CD4-positive, alpha-beta T cell treated with Interleukin-15 for 4 hours (primary cell): Measurements from ENCODE around the gene APEX1.

Experiments used
- DNase-seq: peaks from one replicate; pipeline ENCODE4 v3.0.0-alpha.2; 2020; ENCODE audit warnings: low spot score

APEX1 gene

DNA sequence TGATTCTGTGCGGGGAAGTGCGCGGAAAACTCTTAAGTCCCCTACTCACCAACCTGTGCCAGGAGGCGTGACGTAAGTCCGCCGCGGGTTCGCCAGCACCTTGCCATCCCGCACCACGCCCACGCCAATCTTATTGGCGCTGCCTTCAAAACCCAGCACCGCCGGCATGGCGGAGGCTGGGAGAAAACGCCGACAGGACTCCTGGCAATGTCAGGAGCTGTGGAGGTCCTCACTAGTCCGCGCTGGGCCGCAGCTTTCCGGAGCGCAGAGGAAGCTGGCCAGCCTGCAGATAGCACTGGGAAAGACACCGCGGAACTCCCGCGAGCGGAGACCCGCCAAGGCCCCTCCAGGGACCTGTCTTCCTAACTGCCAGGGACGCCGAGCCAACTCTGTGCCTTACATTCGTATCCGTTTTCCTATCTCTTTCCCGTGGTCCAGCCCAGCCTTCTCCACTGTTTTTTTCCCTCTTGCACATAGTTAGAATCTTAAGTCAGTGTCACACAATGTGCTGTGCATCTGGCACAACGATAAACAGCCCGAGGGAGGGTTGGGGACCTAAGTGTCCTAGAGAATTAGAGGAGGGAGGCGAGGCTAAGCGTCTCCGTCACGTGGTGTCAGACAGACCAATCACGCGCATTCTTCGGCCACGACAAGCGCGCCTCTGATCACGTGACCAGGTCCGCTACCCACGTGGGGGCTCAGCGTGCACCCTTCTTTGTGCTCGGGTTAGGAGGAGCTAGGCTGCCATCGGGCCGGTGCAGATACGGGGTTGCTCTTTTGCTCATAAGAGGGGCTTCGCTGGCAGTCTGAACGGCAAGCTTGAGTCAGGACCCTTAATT is at the start of gene APEX1, which contains the start of gene OSGEP:
APEX1 (plus strand) TSS at position 711 of the 839 bp plus-strand sequence. CDS start 420 bp downstream, outside the sequence.
OSGEP (minus strand) TSS at position 297 of the 839 bp plus-strand sequence; CDS start at position 168, 129 bp downstream.
- DNase-seq: peak; percentile 98

- no peak for DNase-seq
Observed at GRCh38 chr14:20409226-20409625, 45.8 kb upstream of the APEX1 start.

DNA sequence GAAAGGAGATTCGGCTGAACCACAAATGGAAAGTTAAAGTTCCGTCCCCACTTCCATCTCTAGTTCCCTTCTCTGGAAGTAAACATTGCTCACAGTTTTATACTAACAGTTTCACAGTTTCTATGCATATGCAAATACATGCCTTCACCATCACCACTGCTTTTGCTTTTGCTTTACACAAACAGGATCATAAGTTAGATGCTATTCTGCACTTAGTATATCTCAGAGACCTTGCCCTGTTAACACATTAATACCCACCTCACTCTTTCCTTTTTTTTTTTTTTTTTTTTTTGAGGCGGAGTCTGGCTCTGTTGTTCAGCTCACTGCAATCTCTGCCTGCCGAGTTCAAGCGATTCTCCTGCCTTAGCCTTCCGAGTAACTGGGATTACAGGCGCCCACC is 42.6 kb upstream of the APEX1 start:
- peak; percentile 28 for DNase-seq

- peak; percentile 63 for DNase-seq
Observed at GRCh38 chr14:20412876-20413743, 41.9 kb upstream of the APEX1 start, which contains the start of gene TEP1. TEP1 (minus strand) TSS chr14:20413501; CDS start chr14:20408439, 5,062 bp downstream.

DNA sequence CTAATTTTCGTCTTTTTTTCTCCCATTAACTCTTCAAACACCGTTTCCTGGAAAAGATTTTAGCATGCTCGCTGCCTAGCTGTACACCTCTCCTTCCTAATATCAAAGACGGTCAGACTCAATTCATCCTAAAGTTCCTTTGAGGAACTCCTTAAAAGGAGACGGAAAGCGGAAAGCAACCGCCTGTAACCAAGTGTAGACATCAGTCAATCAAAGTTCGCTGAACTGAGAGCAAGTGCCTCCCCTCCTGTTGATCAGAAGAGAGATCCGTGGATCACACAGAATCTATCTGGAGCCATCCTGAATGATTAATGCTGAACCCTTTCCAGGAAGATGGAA is 41.3 kb upstream of the APEX1 start:
- peak; percentile 26 for DNase-seq

GRCh38 chr14:20415782-20416206 is 39.2 kb upstream of the APEX1 start:
- peak; percentile 68 for DNase-seq

- no peak for DNase-seq
Observed at GRCh38 chr14:20416223-20416622, 38.8 kb upstream of the APEX1 start.

DNA sequence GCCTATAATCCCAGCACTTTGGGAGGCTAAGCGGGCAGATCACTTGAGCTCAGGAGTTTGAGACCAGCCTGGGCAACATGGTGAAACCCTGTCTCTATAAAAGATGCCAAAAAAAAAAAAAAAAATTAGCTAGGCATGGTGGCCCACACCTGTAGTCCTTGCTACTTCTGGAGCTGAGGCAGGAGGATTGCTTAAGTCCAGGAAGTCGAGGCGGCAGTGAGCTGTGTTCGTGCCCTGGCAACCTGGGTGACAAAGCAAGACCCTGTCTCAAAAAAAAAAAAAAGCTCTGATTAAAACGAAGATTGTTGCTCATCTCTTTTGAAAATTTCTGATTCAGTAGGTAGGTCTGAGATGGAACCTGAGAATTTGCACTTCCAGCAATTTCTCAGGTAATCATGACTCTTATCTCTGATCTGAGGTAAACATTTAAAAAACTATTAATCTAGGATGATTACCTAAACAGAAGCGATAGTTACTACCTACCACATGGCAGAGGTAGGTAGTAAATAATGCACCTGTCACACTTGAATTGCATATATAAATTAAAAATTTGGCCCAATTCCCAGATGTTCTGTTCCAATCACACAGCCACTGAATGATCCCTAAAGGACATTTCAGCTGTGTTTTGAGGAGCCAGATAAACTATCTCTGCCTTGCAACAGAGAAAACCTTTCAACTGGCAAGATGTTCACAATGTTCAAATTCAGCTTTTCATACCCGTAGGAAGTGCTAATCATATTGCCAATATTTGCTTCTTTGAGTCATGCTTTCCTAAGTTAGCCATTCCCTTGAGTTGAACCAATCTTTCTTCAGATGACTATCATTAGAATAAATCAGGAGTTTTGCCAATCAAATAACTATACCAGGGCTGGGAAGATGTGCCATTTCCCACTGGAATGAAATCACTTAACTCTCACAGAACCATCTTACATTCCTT is 37.5 kb upstream of the APEX1 start:
- no peak for DNase-seq

GRCh38 chr14:20418501-20418909 is 36.5 kb upstream of the APEX1 start:
- no peak for DNase-seq

DNA sequence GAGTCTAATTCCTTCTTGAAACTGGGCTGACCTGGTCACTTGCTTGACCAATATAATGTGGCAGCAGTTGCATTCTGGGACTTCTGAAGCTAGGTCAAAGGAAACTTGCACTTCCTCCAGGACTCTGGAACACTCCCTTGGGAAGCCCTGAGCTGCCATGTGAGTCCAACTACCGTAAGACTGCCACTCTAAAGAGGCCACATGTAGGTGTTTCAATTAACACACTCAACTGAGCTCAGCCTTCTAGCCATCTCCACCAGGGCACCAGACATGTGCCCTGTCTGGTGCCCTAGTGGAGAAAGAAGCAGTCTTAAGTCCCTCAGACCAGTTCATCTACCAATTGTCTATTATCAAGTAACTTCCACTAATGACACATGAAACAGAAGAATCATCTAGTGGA is 35.6 kb upstream of the APEX1 start:
- DNase-seq: no peak

GRCh38 chr14:20421267-20421666 is 33.8 kb upstream of the APEX1 start:
- DNase-seq: no peak

DNA sequence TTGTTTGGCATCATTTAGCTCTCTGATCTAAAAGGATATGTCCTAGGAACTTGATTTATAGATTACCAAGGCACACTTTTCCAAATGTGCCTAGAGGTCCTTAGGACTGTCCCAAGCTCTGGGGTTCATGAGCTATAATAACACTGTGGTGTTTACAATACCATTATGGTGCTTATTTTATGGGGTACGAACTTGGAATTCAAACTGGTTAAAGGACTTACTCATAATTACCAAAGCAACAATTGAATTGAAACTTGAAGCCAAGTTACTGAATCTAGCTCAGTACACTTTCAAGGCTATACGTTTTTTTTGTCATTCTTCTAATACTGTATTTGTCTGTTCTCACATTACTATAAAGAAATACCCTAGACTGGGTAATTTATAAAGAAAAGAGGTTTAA is 32.1 kb upstream of the APEX1 start:
- DNase-seq: no peak

GRCh38 chr14:20424851-20425250 is 30.2 kb upstream of the APEX1 start:
- DNase-seq: no peak

- DNase-seq: no peak
Observed at GRCh38 chr14:20427231-20428009, 27.6 kb upstream of the APEX1 start.

DNA sequence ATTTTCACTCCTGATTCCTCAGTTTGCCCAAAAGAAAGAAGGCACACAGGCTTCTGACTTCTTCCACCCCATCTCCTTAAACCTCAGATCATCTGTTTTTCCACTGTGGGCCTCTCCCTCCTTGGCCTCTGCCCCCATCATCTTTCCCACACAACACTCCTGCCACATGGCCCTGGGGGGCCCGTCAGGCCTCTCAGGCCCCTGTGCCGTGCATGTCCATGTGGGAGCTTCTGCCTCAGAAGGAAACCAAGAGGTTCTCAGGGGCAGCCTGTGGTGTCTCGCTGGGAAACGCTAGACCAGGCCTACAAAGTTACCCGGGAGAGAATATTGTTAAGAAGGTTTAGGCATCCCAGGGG is 27.0 kb upstream of the APEX1 start:
- no peak for DNase-seq

- DNase-seq: no peak
Observed at GRCh38 chr14:20428802-20429201, 26.2 kb upstream of the APEX1 start.

- no peak for DNase-seq
Observed at GRCh38 chr14:20429801-20430669, 25.0 kb upstream of the APEX1 start.

- DNase-seq: no peak
Observed at GRCh38 chr14:20434701-20435581, 20.1 kb upstream of the APEX1 start.
